Endothelial cell of umbilical vein (primary cell): ENCODE results near the gene EN2.

Experiments used
- CTCF ChIP-seq, 2 donors: IDR thresholded peaks; 1 replicate in 1 of 2; 2 replicates in 1 of 2; pipeline ENCODE4 v1.5.1; 2011; ENCODE audit warnings: low read length in 2 of 2, mild to moderate bottlenecking in 2 of 2, moderate library complexity in 2 of 2, control low read depth in 1 of 2, inconsistent platforms in 1 of 2, low read depth in 1 of 2; ENCODE audit not compliant: insufficient read depth in 1 of 2; ENCODE audit errors: extremely low read depth in 1 of 2
- POLR2A ChIP-seq: IDR thresholded peaks from 2 replicates; pipeline ENCODE4 v1.6.1; 2012; ENCODE audit warnings: low read depth, mild to moderate bottlenecking, control low read depth, low read length

GRCh38 chr7:155461631-155462030, 3.7 kb downstream of the EN2 start:
- no peak for TF ChIP-seq CTCF (IDR thresholded peaks at IDR 0.05; ENCODE audit: extremely low read depth in 1 of 2, insufficient read depth in 1 of 2, low read depth in 1 of 2, low read length in 2 of 2)
- TF ChIP-seq POLR2A: no peak
